HG02610 (cell line): ENCODE data around the gene DUSP22.
"Not testable (repeated sequence)": the region's sequence is repeated elsewhere in the genome, so short reads cannot be mapped to it uniquely, and the experiment has no call there.

Source experiments
- ATAC-seq: cut with Tn5 transposase; IDR thresholded peaks from one replicate; pipeline ENCODE4 v1.9.1; 2021; ENCODE audit warnings: mild to moderate bottlenecking, moderate library complexity; ENCODE audit not compliant: unreplicated experiment

The DUSP22 gene

GRCh38 chr6:279341-280029 is 12.8 kb upstream of the DUSP22 start:
- no peak for ATAC-seq

- no peak for ATAC-seq
These were observed 11.4 kb upstream of the DUSP22 start for GRCh38 chr6:280775-281468.

- ATAC-seq, result no peak
These were observed 10.7 kb upstream of the DUSP22 start for GRCh38 chr6:281469-282103.

GRCh38 chr6:282177-282866 is 10.0 kb upstream of the DUSP22 start:
- ATAC-seq, result no peak

- ATAC-seq, result no peak
These were observed 9.3 kb upstream of the DUSP22 start for GRCh38 chr6:282867-283416.

- no peak for ATAC-seq
These were observed 7.8 kb upstream of the DUSP22 start for GRCh38 chr6:284486-284885.

GRCh38 chr6:285030-285771 is 7.1 kb upstream of the DUSP22 start:
- ATAC-seq, result no peak

GRCh38 chr6:285902-286301 is 6.4 kb upstream of the DUSP22 start:
- not testable (repeated sequence) for ATAC-seq

GRCh38 chr6:286681-287488 is 5.4 kb upstream of the DUSP22 start:
- ATAC-seq, result peak; percentile 33

- ATAC-seq, result no peak
These were observed 4.8 kb upstream of the DUSP22 start for GRCh38 chr6:287489-287860.

- ATAC-seq, result no peak
These were observed 3.4 kb upstream of the DUSP22 start for GRCh38 chr6:288866-289265.

GRCh38 chr6:290111-290922 is 2.0 kb upstream of the DUSP22 start:
- no peak for ATAC-seq

GRCh38 chr6:291204-291696 is 1.0 kb upstream of the DUSP22 start:
- no peak for ATAC-seq

- ATAC-seq, result peak; percentile 18
These were observed 362 bp downstream of the DUSP22 start for GRCh38 chr6:292506-293192.

GRCh38 chr6:293193-294174 is 1.2 kb downstream of the DUSP22 start:
- ATAC-seq, result no peak

GRCh38 chr6:294656-295565 is 2.6 kb downstream of the DUSP22 start:
- ATAC-seq, result no peak
